ENCODE data around the gene RPS2. TPM values are rescaled to one million over a fixed set of nuclear protein-coding genes. Genes with fewer than 3 reads are reported as not detected.
A peak's percentile ranks its signal among the peaks of the same experiment; 100 is the strongest.

The RPS2 gene
- total RNA-seq, 1 experiment from 2014 or later: 2,961 TPM

DNA sequence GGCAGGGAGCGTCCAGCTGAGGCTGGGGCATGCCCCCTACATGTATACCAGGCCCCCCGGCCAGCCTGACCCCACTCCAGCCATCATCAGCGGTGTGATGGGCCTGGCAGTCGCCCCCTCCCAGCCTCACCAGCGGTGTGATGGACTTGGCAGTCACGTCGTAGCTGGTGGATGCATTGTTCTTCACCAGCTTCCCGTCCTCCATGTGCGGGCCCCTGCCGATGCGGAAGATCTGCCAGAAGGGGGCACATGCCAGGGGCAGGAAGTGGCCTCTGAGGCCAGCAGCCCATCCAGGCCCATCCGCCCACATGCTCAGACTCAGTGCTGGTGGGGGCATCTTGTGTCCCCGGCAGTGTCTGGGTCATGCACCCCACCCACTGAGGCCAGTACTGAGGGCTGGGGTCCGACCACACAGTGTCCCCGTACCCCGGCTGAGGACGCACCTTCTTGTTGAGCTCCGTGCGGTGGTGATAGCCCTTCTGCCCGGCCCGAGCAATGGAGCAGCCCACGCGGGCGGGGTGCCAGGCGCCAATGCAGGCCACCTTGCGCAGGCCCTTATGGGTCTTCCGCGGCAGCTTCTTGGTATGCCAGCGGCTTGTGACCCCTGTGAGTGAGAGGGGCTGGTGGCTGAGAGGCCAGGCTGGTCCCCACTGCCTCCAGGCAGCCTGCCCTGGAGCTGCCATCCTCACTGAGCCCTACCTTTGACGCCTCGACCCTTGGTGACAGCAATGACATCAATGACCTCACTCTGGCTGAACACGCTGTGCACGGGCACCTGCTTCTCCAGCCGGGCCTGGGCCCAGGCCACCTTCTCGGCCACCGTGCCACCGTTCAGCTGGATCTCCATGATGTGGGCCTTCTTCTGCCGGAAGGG, 17.9 kb downstream of the RPS2 start:
- no peaks in the 10 kb centered on the region for H3K4me1 Mint-ChIP-seq (ENCODE audit: low read depth, unreplicated experiment)
- no peaks in the 10 kb centered on the region for H3K27me3 Mint-ChIP-seq (ENCODE audit: insufficient read depth, unreplicated experiment)
- H3K36me3 ChIP-seq (ENCODE audit: control insufficient read depth, insufficient read depth, low read length): no peaks in the 10 kb centered on the region
- TF ChIP-seq, protein P1, sequence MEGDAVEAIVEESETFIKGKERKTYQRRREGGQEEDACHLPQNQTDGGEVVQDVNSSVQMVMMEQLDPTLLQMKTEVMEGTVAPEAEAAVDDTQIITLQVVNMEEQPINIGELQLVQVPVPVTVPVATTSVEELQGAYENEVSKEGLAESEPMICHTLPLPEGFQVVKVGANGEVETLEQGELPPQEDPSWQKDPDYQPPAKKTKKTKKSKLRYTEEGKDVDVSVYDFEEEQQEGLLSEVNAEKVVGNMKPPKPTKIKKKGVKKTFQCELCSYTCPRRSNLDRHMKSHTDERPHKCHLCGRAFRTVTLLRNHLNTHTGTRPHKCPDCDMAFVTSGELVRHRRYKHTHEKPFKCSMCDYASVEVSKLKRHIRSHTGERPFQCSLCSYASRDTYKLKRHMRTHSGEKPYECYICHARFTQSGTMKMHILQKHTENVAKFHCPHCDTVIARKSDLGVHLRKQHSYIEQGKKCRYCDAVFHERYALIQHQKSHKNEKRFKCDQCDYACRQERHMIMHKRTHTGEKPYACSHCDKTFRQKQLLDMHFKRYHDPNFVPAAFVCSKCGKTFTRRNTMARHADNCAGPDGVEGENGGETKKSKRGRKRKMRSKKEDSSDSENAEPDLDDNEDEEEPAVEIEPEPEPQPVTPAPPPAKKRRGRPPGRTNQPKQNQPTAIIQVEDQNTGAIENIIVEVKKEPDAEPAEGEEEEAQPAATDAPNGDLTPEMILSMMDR (IDR thresholded peaks at IDR 0.05; ENCODE audit: insufficient read depth in 1 of 2, low read depth in 1 of 2, low read length in 1 of 2, severe bottlenecking in 1 of 2, unreplicated experiment in 1 of 2): no peak
- H3K4me3 Mint-ChIP-seq (ENCODE audit: unreplicated experiment): no peak overlapping the region
- ChIA-PET POLR2A (no interaction called here), CTCF (no interaction called here)
- no peaks in the 10 kb centered on the region for H3K27me3 ChIP-seq (replicated peaks; ENCODE audit: control insufficient read depth, insufficient read depth, low read length)
- no TSS peak for BruUV-seq (replicated peaks)
- no peak overlapping the region for H3K27ac Mint-ChIP-seq (ENCODE audit: unreplicated experiment)
- no peak for DNase-seq
- no peaks in the 10 kb centered on the region for H3K9me3 Mint-ChIP-seq (ENCODE audit: unreplicated experiment)
- H3K9me3 ChIP-seq: no peaks in the 10 kb centered on the region
- peaks cover 11% of the 10 kb centered on the region for H3K4me1 ChIP-seq
- intact Hi-C loops (cut with micrococcal nuclease; ENCODE audit: unreplicated experiment): no loop called here
- H3K36me3 Mint-ChIP-seq (ENCODE audit: insufficient read depth, unreplicated experiment): peaks cover 13% of the 10 kb centered on the region
- H3K4me3 ChIP-seq (ENCODE audit: low read depth, low read length): no peak overlapping the region

DNA sequence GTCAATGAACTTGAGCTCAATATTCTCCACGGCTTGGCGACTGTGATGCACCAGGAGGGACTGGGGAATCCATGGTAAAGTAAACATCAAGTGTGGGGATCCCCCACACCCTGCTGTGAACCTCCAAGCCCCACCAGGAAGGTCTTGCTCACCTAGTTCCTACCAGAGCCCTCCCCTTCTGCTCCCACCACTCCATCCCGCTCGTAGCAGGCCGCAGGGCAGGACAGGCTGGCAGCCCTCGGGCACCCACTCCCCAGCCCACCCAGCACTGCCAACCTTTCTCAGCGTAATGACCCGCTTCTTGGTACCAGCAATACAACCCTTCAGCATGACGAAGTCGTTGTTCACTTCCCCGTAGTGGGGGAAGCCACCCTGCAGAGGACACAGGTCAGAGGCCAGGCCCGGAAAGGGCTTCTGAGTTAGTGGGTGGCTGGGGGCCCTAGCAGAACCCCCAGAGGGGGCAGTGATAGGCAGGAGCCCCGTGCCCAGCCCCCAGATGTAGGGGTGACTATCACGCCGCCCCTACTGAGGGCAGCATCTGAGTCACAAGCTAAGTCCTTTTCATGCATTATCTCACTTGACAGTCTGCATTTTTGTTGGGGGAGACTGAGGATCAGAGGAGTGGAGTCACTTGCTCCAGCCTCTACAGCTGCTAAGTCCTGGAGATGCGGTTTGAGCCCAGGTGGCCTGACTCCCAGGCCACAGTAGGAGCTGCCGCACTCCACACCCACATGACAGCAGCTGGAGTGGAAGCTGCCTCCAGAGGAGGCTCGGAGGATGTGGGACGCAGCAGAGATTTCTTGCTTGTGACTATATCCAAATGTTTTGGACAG, 18.9 kb downstream of the RPS2 start:
- ChIA-PET CTCF (interaction anchor here (0.5 kb wide), 1 partner anchor 195 kb away, joined by 3 read pairs; no protein-coding TSS in a partner anchor), POLR2A (no interaction called here)
- no TSS peak for BruUV-seq (replicated peaks)
- Histone ChIP-seq H3K4me1 (peaks cover 15% of the 10 kb centered on the region), H3K9me3 (no peaks in the 10 kb centered on the region), H3K27me3 (replicated peaks; ENCODE audit: control insufficient read depth, insufficient read depth, low read length) (no peaks in the 10 kb centered on the region), H3K4me3 (ENCODE audit: low read depth, low read length) (no peak overlapping the region), H3K36me3 (ENCODE audit: control insufficient read depth, insufficient read depth, low read length) (no peaks in the 10 kb centered on the region)
- Mint-ChIP-seq H3K4me3 (ENCODE audit: unreplicated experiment) (no peak overlapping the region), H3K27me3 (ENCODE audit: insufficient read depth, unreplicated experiment) (no peaks in the 10 kb centered on the region), H3K4me1 (ENCODE audit: low read depth, unreplicated experiment) (no peaks in the 10 kb centered on the region), H3K9me3 (ENCODE audit: unreplicated experiment) (no peaks in the 10 kb centered on the region), H3K36me3 (ENCODE audit: insufficient read depth, unreplicated experiment) (peaks cover 13% of the 10 kb centered on the region), H3K27ac (ENCODE audit: unreplicated experiment) (no peak overlapping the region)
- intact Hi-C loops (cut with micrococcal nuclease; ENCODE audit: unreplicated experiment): no loop called here
- TF ChIP-seq, protein P1 (IDR thresholded peaks at IDR 0.05; ENCODE audit: insufficient read depth in 1 of 2, low read depth in 1 of 2, low read length in 1 of 2, severe bottlenecking in 1 of 2, unreplicated experiment in 1 of 2): no peak
- no peak for DNase-seq

DNA sequence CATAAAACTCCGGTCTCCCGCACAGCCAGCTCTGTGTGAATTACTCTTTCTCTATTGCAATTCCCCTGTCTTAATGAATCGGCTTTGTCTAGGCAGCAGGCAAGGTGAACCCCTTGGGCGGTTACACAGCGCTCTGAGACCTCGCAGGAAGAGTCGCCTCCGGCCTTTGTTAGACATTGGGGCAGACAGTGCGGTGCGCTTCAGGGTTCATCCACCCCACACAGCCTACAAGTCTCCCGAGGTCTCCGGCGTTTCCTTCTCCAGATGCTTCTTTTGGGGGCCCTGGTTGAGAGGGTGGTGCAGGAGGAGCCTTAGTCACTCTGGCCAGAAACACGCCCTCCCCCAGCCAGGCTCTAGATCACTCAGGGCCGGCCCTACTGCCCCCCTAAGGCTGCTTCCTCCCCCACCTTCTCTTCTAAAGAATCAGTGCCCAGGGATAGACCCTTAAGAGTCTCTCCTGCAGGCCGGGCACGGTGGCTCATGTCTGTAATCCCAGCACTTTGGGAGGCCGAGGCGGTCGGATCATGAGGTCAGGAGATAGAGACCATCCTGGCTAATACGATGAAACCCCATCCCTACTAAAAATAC, 19.9 kb downstream of the RPS2 start:
- BruUV-seq (replicated peaks): no TSS peak
- H3K4me1 ChIP-seq: peaks cover 24% of the 10 kb centered on the region
- no peak overlapping the region for H3K4me3 ChIP-seq (ENCODE audit: low read depth, low read length)
- ChIA-PET CTCF (interaction anchor here (0.6 kb wide), 1 partner anchor 80 kb away, joined by 3 read pairs; no protein-coding TSS in a partner anchor), POLR2A (interaction anchor here (0.6 kb wide), 1 partner anchor 428 kb away, joined by 3 read pairs; no protein-coding TSS in a partner anchor)
- no peaks in the 10 kb centered on the region for H3K36me3 ChIP-seq (ENCODE audit: control insufficient read depth, insufficient read depth, low read length)
- intact Hi-C loops (cut with micrococcal nuclease; ENCODE audit: unreplicated experiment): no loop called here
- Mint-ChIP-seq H3K9me3 (ENCODE audit: unreplicated experiment) (no peaks in the 10 kb centered on the region), H3K4me3 (ENCODE audit: unreplicated experiment) (peak overlapping the region; percentile 87), H3K27me3 (ENCODE audit: insufficient read depth, unreplicated experiment) (no peaks in the 10 kb centered on the region), H3K36me3 (ENCODE audit: insufficient read depth, unreplicated experiment) (peaks cover 15% of the 10 kb centered on the region), H3K4me1 (ENCODE audit: low read depth, unreplicated experiment) (no peaks in the 10 kb centered on the region), H3K27ac (ENCODE audit: unreplicated experiment) (no peak overlapping the region)
- DNase-seq: no peak
- TF ChIP-seq, protein P1 (IDR thresholded peaks at IDR 0.05; ENCODE audit: insufficient read depth in 1 of 2, low read depth in 1 of 2, low read length in 1 of 2, severe bottlenecking in 1 of 2, unreplicated experiment in 1 of 2): no peak
- no peaks in the 10 kb centered on the region for H3K9me3 ChIP-seq
- H3K27me3 ChIP-seq (replicated peaks; ENCODE audit: control insufficient read depth, insufficient read depth, low read length): no peaks in the 10 kb centered on the region

All from Caco-2 (cell line).